Progenitor cell of endocrine pancreas (in vitro differentiated cells): ENCODE results near the gene C3AR1. TPM values are rescaled to one million over a fixed set of nuclear protein-coding genes. Genes with fewer than 3 reads are reported as not detected.
"Not testable (repeated sequence)": the region's sequence is repeated elsewhere in the genome, so short reads cannot be mapped to it uniquely, and the experiment has no call there.

Source experiments
- DNase-seq: peaks from one replicate; pipeline ENCODE4 v3.0.0; 2021; ENCODE audit warnings: low spot score; ENCODE audit not compliant: unreplicated experiment
- H3K27ac Mint-ChIP-seq: 2 replicates; pipeline ENCODE4 v1.8.0; 2021; ENCODE audit warnings: mild to moderate bottlenecking, moderate library complexity, mixed read lengths
- H3K27me3 Mint-ChIP-seq: 2 replicates; pipeline ENCODE4 v1.8.0; 2021; ENCODE audit warnings: mixed read lengths
- H3K36me3 Mint-ChIP-seq: 2 replicates; pipeline ENCODE4 v1.8.0; 2022; ENCODE audit warnings: mixed read lengths; ENCODE audit not compliant: insufficient read depth
- H3K4me1 Mint-ChIP-seq: 2 replicates; pipeline ENCODE4 v1.8.0; 2021; ENCODE audit warnings: low read depth, mixed read lengths
- H3K4me3 Mint-ChIP-seq: 2 replicates; pipeline ENCODE4 v1.8.0; 2021; ENCODE audit warnings: low read depth, mild to moderate bottlenecking, moderate library complexity, mixed read lengths
- H3K9me3 Mint-ChIP-seq: 2 replicates; pipeline ENCODE4 v1.8.0; 2021; ENCODE audit warnings: low read depth, mixed read lengths
- CTCF ChIP-seq: fragments of 200-600 bp; sonication (generic); IDR thresholded peaks from one replicate; pipeline ENCODE4 v1.5.0; 2021; ENCODE audit warnings: antibody characterized with exemption, mild to moderate bottlenecking; ENCODE audit not compliant: unreplicated experiment
- total RNA-seq: library from RNA; stranded (reverse); gene quantifications from 2 replicates; pipeline ENCODE4 v1.2.1, GENCODE V29; 2021

The C3AR1 gene
- total RNA-seq, 1 donor from 2014 or later: not detected

GRCh38 chr12:8077207-8077606 is 11.0 kb upstream of the C3AR1 start:
- Mint-ChIP-seq H3K4me1 (peaks cover 7% of the 10 kb centered on the region), H3K9me3 (no peaks in the 10 kb centered on the region), H3K36me3 (no peaks in the 10 kb centered on the region), H3K27ac (no peak overlapping the region), H3K4me3 (no peak overlapping the region), H3K27me3 (no peaks in the 10 kb centered on the region)
- DNase-seq: no peak
- no peak for TF ChIP-seq CTCF

- H3K27me3 Mint-ChIP-seq: no peaks in the 10 kb centered on the region
- no peaks in the 10 kb centered on the region for H3K36me3 Mint-ChIP-seq
- peaks cover 6% of the 10 kb centered on the region for H3K4me1 Mint-ChIP-seq
- DNase-seq: no peak
- no peak overlapping the region for H3K27ac Mint-ChIP-seq
- H3K9me3 Mint-ChIP-seq: no peaks in the 10 kb centered on the region
- TF ChIP-seq CTCF: no peak
- no peak overlapping the region for H3K4me3 Mint-ChIP-seq
Observed at GRCh38 chr12:8076366-8076765, 10.2 kb upstream of the C3AR1 start.

- TF ChIP-seq CTCF: no peak
- Mint-ChIP-seq H3K4me1 (peaks cover 2% of the 10 kb centered on the region), H3K27ac (no peak overlapping the region), H3K9me3 (no peaks in the 10 kb centered on the region), H3K27me3 (no peaks in the 10 kb centered on the region), H3K36me3 (no peaks in the 10 kb centered on the region), H3K4me3 (no peak overlapping the region)
- DNase-seq: no peak
Observed at GRCh38 chr12:8075935-8076334, 9.8 kb upstream of the C3AR1 start.

GRCh38 chr12:8071820-8072219 is 5.7 kb upstream of the C3AR1 start:
- H3K27me3 Mint-ChIP-seq, DNase-seq, H3K4me3 Mint-ChIP-seq, H3K9me3 Mint-ChIP-seq, H3K36me3 Mint-ChIP-seq, H3K4me1 Mint-ChIP-seq, H3K27ac Mint-ChIP-seq: not testable (repeated sequence)

- DNase-seq: no peak
- Mint-ChIP-seq H3K27ac (no peak overlapping the region), H3K4me1 (peaks cover 1% of the 10 kb centered on the region), H3K27me3 (no peaks in the 10 kb centered on the region), H3K36me3 (no peaks in the 10 kb centered on the region), H3K9me3 (no peaks in the 10 kb centered on the region), H3K4me3 (no peak overlapping the region)
- TF ChIP-seq CTCF: no peak
Observed at GRCh38 chr12:8069582-8069981, 3.4 kb upstream of the C3AR1 start.

GRCh38 chr12:8064131-8064530 is 2.0 kb downstream of the C3AR1 start:
- Mint-ChIP-seq H3K4me3 (no peak overlapping the region), H3K27me3 (no peaks in the 10 kb centered on the region), H3K4me1 (no peaks in the 10 kb centered on the region), H3K9me3 (no peaks in the 10 kb centered on the region), H3K36me3 (no peaks in the 10 kb centered on the region), H3K27ac (no peak overlapping the region)
- DNase-seq: no peak
- no peak for TF ChIP-seq CTCF
